ENCODE measurements around the gene CFAP54.

DNA sequence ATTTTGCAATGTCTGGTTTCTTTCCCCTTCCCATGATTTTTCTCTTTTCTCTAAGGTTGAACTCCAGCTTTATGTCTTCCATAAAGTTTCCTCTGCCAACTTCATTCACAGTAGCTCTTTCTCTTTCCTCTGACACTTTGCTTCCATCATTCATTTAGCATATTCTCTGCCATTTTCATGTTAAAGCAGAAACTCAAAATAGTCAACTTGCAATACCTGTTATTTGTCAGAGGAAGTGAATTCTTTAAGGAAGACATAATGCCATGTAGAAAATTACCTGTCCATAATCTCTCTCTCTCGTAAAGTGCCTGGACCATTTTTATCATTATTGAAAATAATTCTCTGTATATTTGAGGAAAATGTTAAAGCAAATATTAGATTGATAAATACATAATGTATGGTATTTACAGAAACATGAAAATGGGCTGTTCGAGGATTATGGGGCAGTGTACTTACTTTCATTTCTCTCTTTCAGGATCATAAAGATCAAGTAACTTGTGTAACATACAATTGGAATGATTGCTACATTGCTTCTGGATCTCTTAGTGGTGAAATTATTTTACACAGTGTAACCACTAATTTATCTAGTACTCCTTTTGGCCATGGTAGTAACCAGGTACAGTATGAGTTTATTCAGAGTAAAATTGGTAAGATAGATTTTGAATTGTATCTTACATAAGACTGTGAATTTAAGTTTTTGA lies 430.3 kb downstream of the CFAP54 start:
- TF ChIP-seq, protein P1, sequence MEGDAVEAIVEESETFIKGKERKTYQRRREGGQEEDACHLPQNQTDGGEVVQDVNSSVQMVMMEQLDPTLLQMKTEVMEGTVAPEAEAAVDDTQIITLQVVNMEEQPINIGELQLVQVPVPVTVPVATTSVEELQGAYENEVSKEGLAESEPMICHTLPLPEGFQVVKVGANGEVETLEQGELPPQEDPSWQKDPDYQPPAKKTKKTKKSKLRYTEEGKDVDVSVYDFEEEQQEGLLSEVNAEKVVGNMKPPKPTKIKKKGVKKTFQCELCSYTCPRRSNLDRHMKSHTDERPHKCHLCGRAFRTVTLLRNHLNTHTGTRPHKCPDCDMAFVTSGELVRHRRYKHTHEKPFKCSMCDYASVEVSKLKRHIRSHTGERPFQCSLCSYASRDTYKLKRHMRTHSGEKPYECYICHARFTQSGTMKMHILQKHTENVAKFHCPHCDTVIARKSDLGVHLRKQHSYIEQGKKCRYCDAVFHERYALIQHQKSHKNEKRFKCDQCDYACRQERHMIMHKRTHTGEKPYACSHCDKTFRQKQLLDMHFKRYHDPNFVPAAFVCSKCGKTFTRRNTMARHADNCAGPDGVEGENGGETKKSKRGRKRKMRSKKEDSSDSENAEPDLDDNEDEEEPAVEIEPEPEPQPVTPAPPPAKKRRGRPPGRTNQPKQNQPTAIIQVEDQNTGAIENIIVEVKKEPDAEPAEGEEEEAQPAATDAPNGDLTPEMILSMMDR (IDR thresholded peaks at IDR 0.05; ENCODE audit: insufficient read depth, low read depth, low read length): no peak
- TF ChIP-seq EZH2 (IDR thresholded peaks at IDR 0.05; ENCODE audit: insufficient read depth, low read length): no peak
